Smooth muscle cell of the brain vasculature (primary cell): Measurements from ENCODE around the gene ENTHD1.

ENCODE experiments used
- DNase-seq: peaks from one replicate; pipeline ENCODE4 v3.0.0-alpha.2; 2012; ENCODE audit warnings: low read depth, low spot score

The ENTHD1 gene

GRCh38 chr22:39893526-39893925 lies at the start of gene ENTHD1:
Gene ENTHD1 (minus strand): TSS chr22:39893760. CDS start chr22:39887748, 6,012 bp downstream.
- DNase-seq: no peak

- no peak for DNase-seq
Measured at GRCh38 chr22:39943337-39943736, 49.8 kb upstream of the ENTHD1 start.

- DNase-seq: no peak
Measured at GRCh38 chr22:39942439-39943230, 49.1 kb upstream of the ENTHD1 start.

- DNase-seq: no peak
Measured at GRCh38 chr22:39941601-39942000, 48.0 kb upstream of the ENTHD1 start.

GRCh38 chr22:39940757-39941305 lies 47.3 kb upstream of the ENTHD1 start:
- DNase-seq: no peak

- DNase-seq: no peak
Measured at GRCh38 chr22:39939830-39940229, 46.3 kb upstream of the ENTHD1 start.

- no peak for DNase-seq
Measured at GRCh38 chr22:39938509-39939111, 45.0 kb upstream of the ENTHD1 start.

- DNase-seq: no peak
Measured at GRCh38 chr22:39937906-39938305, 44.3 kb upstream of the ENTHD1 start.

GRCh38 chr22:39936523-39937145 lies 43.1 kb upstream of the ENTHD1 start:
- DNase-seq: no peak

GRCh38 chr22:39935612-39936011 lies 42.1 kb upstream of the ENTHD1 start:
- DNase-seq: no peak

GRCh38 chr22:39935116-39935515 lies 41.6 kb upstream of the ENTHD1 start:
- no peak for DNase-seq

- no peak for DNase-seq
Measured at GRCh38 chr22:39933741-39934140, 40.2 kb upstream of the ENTHD1 start.

GRCh38 chr22:39932918-39933649 lies 39.5 kb upstream of the ENTHD1 start:
- DNase-seq: no peak

GRCh38 chr22:39932166-39932565 lies 38.6 kb upstream of the ENTHD1 start:
- DNase-seq: no peak

GRCh38 chr22:39931251-39931650 lies 37.7 kb upstream of the ENTHD1 start:
- no peak for DNase-seq

GRCh38 chr22:39928536-39929520 lies 35.3 kb upstream of the ENTHD1 start:
- DNase-seq: no peak

GRCh38 chr22:39927544-39927943 lies 34.0 kb upstream of the ENTHD1 start:
- DNase-seq: no peak

- no peak for DNase-seq
Measured at GRCh38 chr22:39926753-39927152, 33.2 kb upstream of the ENTHD1 start.

GRCh38 chr22:39925909-39926679 lies 32.5 kb upstream of the ENTHD1 start:
- no peak for DNase-seq

- no peak for DNase-seq
Measured at GRCh38 chr22:39925273-39925672, 31.7 kb upstream of the ENTHD1 start.
